H1 (cell line): ENCODE data around the gene CD58. TPM values are rescaled to one million over a fixed set of nuclear protein-coding genes. Genes with fewer than 3 reads are reported as not detected.
A peak's percentile ranks its signal among the peaks of the same experiment; 100 is the strongest.

ENCODE experiments used
- CTCF ChIA-PET: fragments of 300-600 bp; sonication (Branson Sonifier 250); formaldehyde crosslinking; loops from one replicate; lab custom pipeline; 2021; ENCODE audit not compliant: partially characterized antibody; lab: Charles Lee
- POLR2A ChIA-PET: fragments of 300-600 bp; sonication (Branson Sonifier 250); formaldehyde crosslinking; loops from one replicate; lab custom pipeline; 2021; ENCODE audit warnings: inconsistent platforms; ENCODE audit not compliant: partially characterized antibody; lab: Charles Lee
- DNase-seq, 2 experiments: peaks; one replicate each; pipeline versions ENCODE4 v3.0.0 to v3.0.0-alpha.2; 2010 to 2022; ENCODE audit warnings: low spot score in 2 of 2, low read depth in 1 of 2, mixed read lengths in 1 of 2
- FAIRE-seq: peaks from 2 replicates; lab custom pipeline; 2011; peaks lifted over from hg19 to GRCh38; lab: Jason Lieb, UNC
- H2AFZ ChIP-seq: 2 replicates; pipeline ENCODE4 v1.8.1; 2012; ENCODE audit warnings: low read length, inconsistent platforms
- H2AK5ac ChIP-seq: 2 replicates; pipeline ENCODE4 v1.6.1; 2013; ENCODE audit warnings: low read depth, low read length
- H2BK120ac ChIP-seq: replicated peaks from 2 replicates; pipeline ENCODE3; 2013; ENCODE audit warnings: low read depth, low read length, inconsistent platforms
- H2BK12ac ChIP-seq: 2 replicates; pipeline ENCODE4 v1.6.1; 2013; ENCODE audit warnings: low read depth, low read length
- H2BK15ac ChIP-seq: 2 replicates; pipeline ENCODE4 v1.6.1; 2013; ENCODE audit warnings: low read length
- H2BK20ac ChIP-seq: 2 replicates; pipeline ENCODE4 v1.6.1; 2013; ENCODE audit warnings: low read length
- H2BK5ac ChIP-seq: 2 replicates; pipeline ENCODE4 v1.6.1; 2013; ENCODE audit warnings: low read depth, low read length
- H3K14ac ChIP-seq: 2 replicates; pipeline ENCODE4 v1.6.1; 2013; ENCODE audit warnings: inconsistent platforms; ENCODE audit not compliant: insufficient read length
- H3K18ac ChIP-seq: 2 replicates; pipeline ENCODE4 v1.6.1; 2013; ENCODE audit warnings: low read length; ENCODE audit errors: extremely low read depth
- H3K23ac ChIP-seq: 2 replicates; pipeline ENCODE4 v1.6.1; 2013; ENCODE audit warnings: inconsistent platforms; ENCODE audit not compliant: insufficient read length
- H3K23me2 ChIP-seq: 2 replicates; pipeline ENCODE4 v1.6.1; 2013; ENCODE audit warnings: low read depth, low read length
- H3K27ac ChIP-seq: 2 replicates; pipeline ENCODE4 v1.6.1; 2011; ENCODE audit warnings: low read depth, low read length, inconsistent platforms
- H3K27me3 ChIP-seq, 4 experiments: replicated peaks in 1 of 4; 1 replicate in 1 of 4; 2 replicates in 3 of 4; pipeline versions ENCODE4 v1.6.1 to v1.8.1; 2011 to 2013; ENCODE audit warnings: low read length in 3 of 4, mild to moderate bottlenecking in 3 of 4, inconsistent platforms in 2 of 4, mixed read lengths in 2 of 4, moderate library complexity in 1 of 4; ENCODE audit not compliant: control insufficient read depth in 3 of 4, insufficient read depth in 3 of 4; ENCODE audit errors: extremely low read depth in 1 of 4
- H3K36me3 ChIP-seq, 4 experiments: 2 replicates each; pipeline versions ENCODE4 v1.6.1 to v1.8.1; 2011 to 2013; ENCODE audit warnings: mild to moderate bottlenecking in 4 of 4, low read length in 3 of 4, moderate library complexity in 2 of 4, control low read depth in 1 of 4, inconsistent platforms in 1 of 4; ENCODE audit not compliant: insufficient read depth in 4 of 4, control insufficient read depth in 2 of 4
- H3K4ac ChIP-seq: replicated peaks from 2 replicates; pipeline ENCODE3; 2013; ENCODE audit warnings: low read length, low read depth, mixed read lengths, inconsistent platforms; ENCODE audit not compliant: insufficient read length
- H3K4me1 ChIP-seq, 4 experiments: replicated peaks in 1 of 4; 1 replicate in 1 of 4; 2 replicates in 3 of 4; pipeline versions ENCODE4 v1.6.1 to v1.8.1; 2011 to 2013; ENCODE audit warnings: low read length in 3 of 4, inconsistent platforms in 2 of 4, mixed read lengths in 1 of 4; ENCODE audit not compliant: insufficient read depth in 4 of 4, control insufficient read depth in 3 of 4
- H3K4me2 ChIP-seq, 2 experiments: 2 replicates each; pipeline versions ENCODE4 v1.6.1 to v1.8.1; 2011 to 2013; ENCODE audit warnings: low read depth in 2 of 2, low read length in 2 of 2, control low read depth in 1 of 2, inconsistent platforms in 1 of 2, mild to moderate bottlenecking in 1 of 2; ENCODE audit not compliant: insufficient read depth in 1 of 2
- H3K4me3 ChIP-seq, 4 experiments: fragments of 200-600, 300-600 bp in 1 of 4; sonication (generic), shearing (Covaris generic), sonication (Bioruptor Twin) in 1 of 4; 2 replicates each; pipeline versions ENCODE4 v1.5.1 to v1.8.1; 2011 to 2016; ENCODE audit warnings: low read length in 4 of 4, low read depth in 3 of 4, control low read depth in 2 of 4, inconsistent platforms in 2 of 4, mild to moderate bottlenecking in 2 of 4, mixed read lengths in 1 of 4, moderate library complexity in 1 of 4; ENCODE audit not compliant: insufficient read depth in 2 of 4; ENCODE audit errors: extremely low read depth in 1 of 4
- H3K56ac ChIP-seq: replicated peaks from 2 replicates; pipeline ENCODE3; 2013; ENCODE audit warnings: low read depth, mild to moderate bottlenecking, mixed read lengths, low read length, inconsistent platforms; ENCODE audit not compliant: insufficient read length
- H3K79me1 ChIP-seq: 2 replicates; pipeline ENCODE4 v1.6.1; 2013; ENCODE audit warnings: low read depth, low read length, control low read depth
- H3K79me2 ChIP-seq, 2 experiments: 2 replicates each; pipeline versions ENCODE4 v1.6.1 to v1.8.1; 2012 to 2013; ENCODE audit warnings: low read length in 2 of 2, mild to moderate bottlenecking in 2 of 2, inconsistent platforms in 1 of 2; ENCODE audit not compliant: insufficient read depth in 2 of 2, control insufficient read depth in 1 of 2
- H3K9ac ChIP-seq, 4 experiments: replicated peaks in 1 of 4; 1 replicate in 1 of 4; 2 replicates in 3 of 4; pipeline versions ENCODE4 v1.6.1 to v1.8.1; 2011 to 2013; ENCODE audit warnings: low read depth in 3 of 4, low read length in 3 of 4, control low read depth in 2 of 4, mild to moderate bottlenecking in 2 of 4, moderate library complexity in 2 of 4, inconsistent platforms in 1 of 4; ENCODE audit errors: extremely low read depth in 1 of 4
- H3K9me3 ChIP-seq, 2 experiments: 2 replicates each; pipeline versions ENCODE4 v1.6.1 to v1.8.1; 2012 to 2013; ENCODE audit warnings: mild to moderate bottlenecking in 2 of 2, moderate library complexity in 2 of 2, control low read depth in 1 of 2, inconsistent platforms in 1 of 2, low read depth in 1 of 2, low read length in 1 of 2, mixed read lengths in 1 of 2; ENCODE audit not compliant: insufficient read depth in 2 of 2
- H4K20me1 ChIP-seq, 2 experiments: replicated peaks in 1 of 2; 2 replicates each; pipeline versions ENCODE3 to v1.8.1; 2011 to 2013; ENCODE audit warnings: inconsistent platforms in 2 of 2, low read length in 2 of 2, mild to moderate bottlenecking in 1 of 2; ENCODE audit not compliant: insufficient read depth in 2 of 2, control insufficient read depth in 1 of 2
- H4K5ac ChIP-seq: 2 replicates; pipeline ENCODE4 v1.6.1; 2013; ENCODE audit warnings: low read length, low read depth, mixed read lengths, inconsistent platforms; ENCODE audit not compliant: insufficient read length
- H4K8ac ChIP-seq: 2 replicates; pipeline ENCODE4 v1.8.0; 2013; ENCODE audit warnings: mild to moderate bottlenecking, moderate library complexity, low read length, inconsistent platforms; ENCODE audit not compliant: insufficient read depth; ENCODE audit errors: extremely low read depth
- H4K91ac ChIP-seq: replicated peaks from 2 replicates; pipeline ENCODE3; 2013; ENCODE audit warnings: low read length, mixed read lengths, inconsistent platforms; ENCODE audit not compliant: insufficient read length
- TAF1 ChIP-seq: IDR thresholded peaks from 2 replicates; pipeline ENCODE4 v1.6.1; 2011; ENCODE audit warnings: mild to moderate bottlenecking, low read depth, low read length
- WGBS, 2 experiments: shearing (Covaris generic) in 1 of 2; methylation state at CpG; one replicate each; pipeline versions ENCODE4 v1.1.6 to v1.1.7; 2013 to 2015; ENCODE audit warnings: low lambda C conversion rate in 2 of 2, mixed read lengths in 2 of 2, inconsistent platforms in 1 of 2, low coverage in 1 of 2, missing lambda C conversion rate in 1 of 2; ENCODE audit not compliant: insufficient replicate concordance in 2 of 2, insufficient coverage in 1 of 2, insufficient read length in 1 of 2; ENCODE audit errors: extremely low coverage in 1 of 2, missing lambda C conversion rate in 1 of 2; 5-methylcytosine and 5-hydroxymethylcytosine counted together
- polyA plus RNA-seq, 7 experiments: library from polyadenylated mRNA; depleted of rRNA in 3 of 7; stranded (reverse) in 5 of 7; unstranded in 2 of 7; fragments of >200 nt in 5 of 7; fragments of 200-250 nt in 2 of 7; gene quantifications; 1 replicate in 5 of 7; 2 replicates in 1 of 7; 4 replicates in 1 of 7; pipeline versions ENCODE4 v1.2.1 to v1.2.3, GENCODE V29; 2011 to 2013; ENCODE audit warnings: missing spikeins in 2 of 7, mixed read lengths in 2 of 7
- total RNA-seq: library from RNA; stranded (reverse); fragmentation: NEBNext Ultra II Directional; extraction: Animal tissue kit (Norgen Biotek cat#: 25700); gene quantifications from 2 replicates; pipeline ENCODE4 v1.2.1, GENCODE V29; 2021
- TF ChIP-seq, protein P1 (sequence below), 3 experiments: IDR thresholded peaks; 1 replicate in 2 of 3; 2 replicates in 1 of 3; pipeline versions ENCODE4 v1.5.1 to v1.6.1; 2011; ENCODE audit warnings: low read length in 3 of 3, mild to moderate bottlenecking in 3 of 3, inconsistent platforms in 2 of 3, low read depth in 1 of 3, moderate library complexity in 1 of 3; ENCODE audit not compliant: insufficient read depth in 1 of 3; ENCODE audit errors: control extremely low read depth in 1 of 3

The CD58 gene
- total and polyA plus RNA-seq, 2 of the 8 experiments (the other 6 are each of a cell fraction or from before 2014, with no cell fraction given) = 5.3 to 5.5 TPM

DNA sequence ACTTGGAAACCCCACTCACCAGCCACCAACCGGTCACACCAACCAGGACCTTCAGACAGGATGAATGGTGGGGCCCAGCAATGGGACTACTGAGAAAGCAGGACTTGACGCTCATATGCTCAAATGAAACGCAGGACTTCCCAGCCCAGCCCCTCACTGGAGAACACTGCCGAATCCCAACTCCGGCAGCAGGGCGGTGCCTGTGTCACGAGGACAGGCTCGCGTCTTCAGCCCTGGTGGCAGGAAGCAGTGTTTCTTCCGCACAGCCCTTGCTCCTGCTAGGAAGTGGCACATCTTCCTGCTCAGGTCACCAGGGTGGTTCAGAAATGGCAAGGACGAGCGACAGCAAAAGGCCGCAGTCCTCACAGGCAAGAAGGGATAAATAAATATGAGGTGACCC is 38.9 kb downstream of the CD58 start:
- Histone ChIP-seq H3K27ac (no peak overlapping the region), H3K27me3 (no peaks in the 10 kb centered on the region), H2BK20ac (no peak overlapping the region), H3K4ac (no peak overlapping the region), H2BK15ac (no peak overlapping the region), H2BK5ac (no peak overlapping the region), H3K9me3 (no peaks in the 10 kb centered on the region; a peak in 1 of 4 replicates), H3K23ac (no peak overlapping the region), H2BK120ac (no peak overlapping the region), H4K91ac (no peak overlapping the region), H3K79me2 (no peaks in the 10 kb centered on the region), H3K14ac (no peak overlapping the region), H3K18ac (no peak overlapping the region), H3K56ac (no peak overlapping the region), H4K20me1 (no peaks in the 10 kb centered on the region), H3K9ac (no peak overlapping the region), H3K79me1 (no peaks in the 10 kb centered on the region), H3K36me3 (peaks cover 0 to 4% (median 0%) of the 10 kb centered on the region in 4 experiments; a peak in 1 of 8 replicates), H3K23me2 (no peaks in the 10 kb centered on the region), H4K8ac (0 out of 2 replicates have a peak overlapping the region, but pooled peaks have one; percentile 62), H2AK5ac (no peak overlapping the region), H2AFZ (no peak overlapping the region), H4K5ac (no peak overlapping the region), H2BK12ac (no peak overlapping the region), H3K4me2 (no peak overlapping the region), H3K4me3 (no peak overlapping the region), H3K4me1 (no peaks in the 10 kb centered on the region)
- ChIA-PET CTCF (interaction anchor here (0.6 kb wide), 1 partner anchor 10 kb away, joined by 3 read pairs; no protein-coding TSS in a partner anchor), POLR2A (no interaction called here)
- no peak for FAIRE-seq
- DNase-seq = no peak
- WGBS, 2 experiments = 89% methylated on average over 13 of the region's 13 CpGs; no CpG with 5 or more reads in 1 of the 2 experiments
- no peak for TF ChIP-seq TAF1
- TF ChIP-seq, protein P1, sequence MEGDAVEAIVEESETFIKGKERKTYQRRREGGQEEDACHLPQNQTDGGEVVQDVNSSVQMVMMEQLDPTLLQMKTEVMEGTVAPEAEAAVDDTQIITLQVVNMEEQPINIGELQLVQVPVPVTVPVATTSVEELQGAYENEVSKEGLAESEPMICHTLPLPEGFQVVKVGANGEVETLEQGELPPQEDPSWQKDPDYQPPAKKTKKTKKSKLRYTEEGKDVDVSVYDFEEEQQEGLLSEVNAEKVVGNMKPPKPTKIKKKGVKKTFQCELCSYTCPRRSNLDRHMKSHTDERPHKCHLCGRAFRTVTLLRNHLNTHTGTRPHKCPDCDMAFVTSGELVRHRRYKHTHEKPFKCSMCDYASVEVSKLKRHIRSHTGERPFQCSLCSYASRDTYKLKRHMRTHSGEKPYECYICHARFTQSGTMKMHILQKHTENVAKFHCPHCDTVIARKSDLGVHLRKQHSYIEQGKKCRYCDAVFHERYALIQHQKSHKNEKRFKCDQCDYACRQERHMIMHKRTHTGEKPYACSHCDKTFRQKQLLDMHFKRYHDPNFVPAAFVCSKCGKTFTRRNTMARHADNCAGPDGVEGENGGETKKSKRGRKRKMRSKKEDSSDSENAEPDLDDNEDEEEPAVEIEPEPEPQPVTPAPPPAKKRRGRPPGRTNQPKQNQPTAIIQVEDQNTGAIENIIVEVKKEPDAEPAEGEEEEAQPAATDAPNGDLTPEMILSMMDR (IDR thresholded peaks at IDR 0.05; ENCODE audit: control extremely low read depth in 1 of 3, insufficient read depth in 1 of 3, low read depth in 1 of 3, low read length in 3 of 3) = peak in 2 of 3 experiments; percentile 5 to 17; a peak in 2 of 4 replicates
